Ascending aorta (tissue), 2 donors: ENCODE data around the gene VAPA. TPM values are rescaled to one million over a fixed set of nuclear protein-coding genes. Genes with fewer than 3 reads are reported as not detected.

Experiments used
- DNase-seq, 2 donors: peaks; one replicate each; pipeline ENCODE4 v3.0.0-alpha.2; 2019; ENCODE audit warnings: low spot score in 2 of 2
- H3K27ac ChIP-seq, 2 donors: fragments of 200-600 bp; sonication (generic); one replicate each; pipeline ENCODE4 v1.5.1; 2016 to 2017; ENCODE audit warnings: mild to moderate bottlenecking in 1 of 2
- H3K27me3 ChIP-seq: fragments of 200-600 bp; sonication (generic); one replicate; pipeline ENCODE4 v1.5.1; 2017
- H3K36me3 ChIP-seq, 2 donors: fragments of 200-600 bp; sonication (generic); one replicate each; pipeline ENCODE4 v1.5.1; 2016
- H3K4me1 ChIP-seq, 2 donors: fragments of 200-600 bp; sonication (generic); one replicate each; pipeline ENCODE4 v1.5.1; 2016 to 2017; ENCODE audit warnings: mild to moderate bottlenecking in 1 of 2
- H3K4me3 ChIP-seq, 2 donors: fragments of 200-600 bp; sonication (generic); one replicate each; pipeline ENCODE4 v1.5.1; 2016 to 2017; ENCODE audit warnings: mild to moderate bottlenecking in 1 of 2
- H3K9me3 ChIP-seq, 2 donors: fragments of 200-600 bp; sonication (generic); one replicate each; pipeline ENCODE4 v1.5.1; 2016
- CTCF ChIP-seq, 3 experiments: fragments of 200-600 bp in 2 of 3; fragments of 450-650 bp in 1 of 3; sonication (generic) in 2 of 3; IDR thresholded peaks; one replicate each; pipeline ENCODE4 v1.5.1; 2016 to 2019; ENCODE audit warnings: antibody characterized with exemption in 3 of 3, mild to moderate bottlenecking in 1 of 3, moderate library complexity in 1 of 3
- intact Hi-C: fragments of 100-400 bp; cut with DNase I; formaldehyde crosslinking; loops from one replicate; pipeline ENCODE4 v1.15.1; 2023
- total RNA-seq: library from RNA; depleted of rRNA; stranded (reverse); fragments of >200 nt; gene quantifications from one replicate; pipeline ENCODE4 v1.1.0, GENCODE V29; 2016

The VAPA gene
- total RNA-seq, 1 donor from 2014 or later = 109 TPM

GRCh38 chr18:9868857-9869714 lies 44.7 kb upstream of the VAPA start:
- Histone ChIP-seq H3K4me3 (no peak overlapping the region), H3K36me3 (no peaks in the 10 kb centered on the region), H3K4me1 (no peaks in the 10 kb centered on the region), H3K27ac (no peak overlapping the region), H3K9me3 (peaks cover 0 to 9% of the 10 kb centered on the region in 2 donors), H3K27me3 (no peaks in the 10 kb centered on the region)
- intact Hi-C loops = no loop called here
- no peak for TF ChIP-seq CTCF (IDR thresholded peaks at IDR 0.05)
- no peak for DNase-seq

GRCh38 chr18:9869715-9870430 lies 43.9 kb upstream of the VAPA start:
- no peak overlapping the region for H3K27ac ChIP-seq

DNA sequence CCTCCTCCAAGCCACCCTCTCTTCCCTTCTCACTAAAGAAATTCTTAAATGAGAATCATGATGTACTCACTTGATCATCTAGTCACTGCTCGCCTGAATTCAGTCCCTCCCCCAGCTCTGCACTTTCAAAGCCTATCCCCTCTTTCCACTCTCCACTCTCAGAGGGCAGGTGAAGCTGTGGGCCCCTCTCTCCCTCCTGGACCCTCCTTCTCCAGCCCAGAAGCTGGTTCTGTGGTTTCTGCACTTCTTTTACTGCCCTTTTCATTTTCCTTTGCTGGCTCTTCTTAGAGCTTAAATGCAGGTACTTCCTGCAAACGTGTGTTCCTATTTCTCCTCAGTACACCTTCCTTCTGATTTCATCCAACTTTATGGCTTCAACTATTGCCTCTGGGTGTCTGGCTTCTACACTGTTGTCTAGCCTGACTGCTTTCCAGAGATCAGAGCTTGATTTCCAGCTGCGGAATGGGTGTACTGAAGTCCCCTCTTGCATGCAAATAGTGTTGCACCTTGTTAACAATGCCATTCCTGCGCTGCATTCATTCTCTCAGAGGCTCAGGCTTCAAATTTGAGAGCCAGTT lies 43.3 kb upstream of the VAPA start:
- no peak overlapping the region for H3K4me3 ChIP-seq
- H3K9me3 ChIP-seq = peaks cover 0 to 6% of the 10 kb centered on the region in 2 donors
- H3K4me1 ChIP-seq = no peaks in the 10 kb centered on the region
- no peak for TF ChIP-seq CTCF (IDR thresholded peaks at IDR 0.05)
- no peaks in the 10 kb centered on the region for H3K27me3 ChIP-seq
- H3K36me3 ChIP-seq = no peaks in the 10 kb centered on the region
- no peak for DNase-seq
- no peak overlapping the region for H3K27ac ChIP-seq
- intact Hi-C loops = no loop called here

More at GRCh38 chr18:9869715-9870430, 43.9 kb upstream of the VAPA start:
- H3K27me3 ChIP-seq = no peaks in the 10 kb centered on the region
- TF ChIP-seq CTCF (IDR thresholded peaks at IDR 0.05) = no peak
- H3K4me1 ChIP-seq = no peaks in the 10 kb centered on the region
- no peak for DNase-seq
- intact Hi-C loops = no loop called here
- H3K9me3 ChIP-seq = peaks cover 0 to 9% of the 10 kb centered on the region in 2 donors
- no peak overlapping the region for H3K4me3 ChIP-seq
- no peaks in the 10 kb centered on the region for H3K36me3 ChIP-seq

DNA sequence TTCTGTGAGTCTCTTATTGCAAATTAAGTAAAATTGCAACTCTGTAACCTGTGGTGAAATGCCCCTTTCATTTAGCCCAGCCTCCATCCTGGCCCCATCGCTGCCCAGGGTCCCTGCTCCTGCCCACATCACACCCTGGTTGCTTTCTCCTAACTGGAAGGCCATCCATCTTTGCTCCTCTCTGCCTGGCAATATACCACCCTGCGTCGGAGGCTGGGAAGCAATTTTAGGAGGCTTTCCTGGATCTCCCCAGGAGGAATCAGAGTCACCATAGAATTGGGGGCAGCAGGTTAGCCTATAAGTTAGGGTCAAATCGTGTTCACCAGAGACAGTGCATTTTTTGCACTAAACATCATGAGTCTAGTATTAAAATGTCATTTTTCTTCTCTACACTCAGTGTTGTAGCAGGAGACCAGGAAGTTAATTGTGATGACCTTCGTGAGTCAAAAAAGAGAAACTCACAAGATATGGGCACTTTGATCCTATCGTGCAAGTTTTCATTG lies 42.5 kb upstream of the VAPA start:
- H3K4me3 ChIP-seq = no peak overlapping the region
- no peaks in the 10 kb centered on the region for H3K4me1 ChIP-seq
- DNase-seq = no peak
- no peaks in the 10 kb centered on the region for H3K9me3 ChIP-seq
- no peaks in the 10 kb centered on the region for H3K36me3 ChIP-seq
- intact Hi-C loops = no loop called here
- no peak for TF ChIP-seq CTCF (IDR thresholded peaks at IDR 0.05)
- H3K27me3 ChIP-seq = no peaks in the 10 kb centered on the region
- H3K27ac ChIP-seq = no peak overlapping the region

DNA sequence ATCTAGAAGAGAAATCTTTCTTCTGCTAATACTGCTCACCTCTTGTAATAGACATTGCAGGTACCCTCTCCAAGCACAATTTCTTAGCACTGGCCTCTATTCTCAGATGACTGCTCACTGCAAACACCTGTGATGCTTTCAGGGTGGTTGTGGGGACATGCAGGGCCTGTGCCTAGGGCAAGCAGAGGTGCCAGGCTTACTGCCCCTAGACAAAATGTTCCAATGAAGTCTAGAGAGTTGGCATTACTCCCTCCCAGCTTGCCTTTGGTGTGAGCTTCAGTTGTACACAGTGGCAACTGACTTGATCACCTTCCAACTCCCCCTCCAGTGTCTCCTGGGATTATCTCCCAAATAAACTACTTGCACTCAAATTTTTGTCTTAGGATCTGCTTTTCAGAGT lies 41.0 kb upstream of the VAPA start:
- DNase-seq = no peak
- no peaks in the 10 kb centered on the region for H3K27me3 ChIP-seq
- no peak for TF ChIP-seq CTCF (IDR thresholded peaks at IDR 0.05)
- no peaks in the 10 kb centered on the region for H3K36me3 ChIP-seq
- no peak overlapping the region for H3K27ac ChIP-seq
- intact Hi-C loops = no loop called here
- peaks cover 0 to 5% of the 10 kb centered on the region in 2 donors for H3K4me1 ChIP-seq
- H3K9me3 ChIP-seq = no peaks in the 10 kb centered on the region
- no peak overlapping the region for H3K4me3 ChIP-seq
